T-helper 1 cell treated with Interleukin-12 subunit alpha and Interleukin-12 subunit beta and Interleukin-4 antibody, amounts not matched to agents 30 ng/mL and 1 ng/mL, for 36 hours (primary cell): ENCODE measurements around the gene TFR2. TPM values are rescaled to one million over a fixed set of nuclear protein-coding genes. Genes with fewer than 3 reads are reported as not detected.
"Not testable (repeated sequence)": the region's sequence is repeated elsewhere in the genome, so short reads cannot be mapped to it uniquely, and the experiment has no call there.

Source experiments
- intact Hi-C: fragments of 100-400 bp; cut with micrococcal nuclease; formaldehyde crosslinking; loops from one replicate; pipeline ENCODE4 v1.15.1; 2024
- total RNA-seq: library from RNA; stranded (reverse); gene quantifications from 2 replicates; pipeline ENCODE4 v1.2.3, GENCODE V29; 2022

TFR2 gene
- total RNA-seq, 1 donor from 2014 or later: 9.8 TPM

DNA sequence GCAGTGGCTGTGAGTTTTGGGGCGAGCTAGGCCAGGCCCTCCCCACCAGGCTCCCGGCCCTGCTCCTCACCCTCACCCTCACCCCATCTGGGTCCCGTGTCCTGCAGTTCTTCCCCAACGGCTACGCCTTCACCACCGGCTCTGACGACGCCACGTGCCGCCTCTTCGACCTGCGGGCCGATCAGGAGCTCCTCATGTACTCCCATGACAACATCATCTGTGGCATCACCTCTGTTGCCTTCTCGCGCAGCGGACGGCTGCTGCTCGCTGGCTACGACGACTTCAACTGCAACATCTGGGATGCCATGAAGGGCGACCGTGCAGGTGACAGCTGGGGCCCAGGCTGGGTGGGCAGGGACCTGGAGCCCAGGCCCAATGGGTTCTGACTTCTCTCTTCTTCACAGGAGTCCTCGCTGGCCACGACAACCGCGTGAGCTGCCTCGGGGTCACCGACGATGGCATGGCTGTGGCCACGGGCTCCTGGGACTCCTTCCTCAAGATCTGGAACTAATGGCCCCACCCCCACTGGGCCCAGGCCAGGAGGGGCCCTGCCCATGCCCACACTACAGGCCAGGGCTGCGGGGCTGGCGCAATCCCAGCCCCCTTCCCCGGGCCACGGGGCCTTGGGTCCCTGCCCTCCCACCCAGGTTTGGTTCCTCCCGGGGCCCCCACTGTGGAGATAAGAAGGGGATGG is 37.1 kb upstream of the TFR2 start:
- intact Hi-C loops: loop anchor here (10.0 kb wide), 2 partner anchors 554 to 594 kb away; partner anchors contain the start of genes COPS6, MBLAC1 and ZNF3

DNA sequence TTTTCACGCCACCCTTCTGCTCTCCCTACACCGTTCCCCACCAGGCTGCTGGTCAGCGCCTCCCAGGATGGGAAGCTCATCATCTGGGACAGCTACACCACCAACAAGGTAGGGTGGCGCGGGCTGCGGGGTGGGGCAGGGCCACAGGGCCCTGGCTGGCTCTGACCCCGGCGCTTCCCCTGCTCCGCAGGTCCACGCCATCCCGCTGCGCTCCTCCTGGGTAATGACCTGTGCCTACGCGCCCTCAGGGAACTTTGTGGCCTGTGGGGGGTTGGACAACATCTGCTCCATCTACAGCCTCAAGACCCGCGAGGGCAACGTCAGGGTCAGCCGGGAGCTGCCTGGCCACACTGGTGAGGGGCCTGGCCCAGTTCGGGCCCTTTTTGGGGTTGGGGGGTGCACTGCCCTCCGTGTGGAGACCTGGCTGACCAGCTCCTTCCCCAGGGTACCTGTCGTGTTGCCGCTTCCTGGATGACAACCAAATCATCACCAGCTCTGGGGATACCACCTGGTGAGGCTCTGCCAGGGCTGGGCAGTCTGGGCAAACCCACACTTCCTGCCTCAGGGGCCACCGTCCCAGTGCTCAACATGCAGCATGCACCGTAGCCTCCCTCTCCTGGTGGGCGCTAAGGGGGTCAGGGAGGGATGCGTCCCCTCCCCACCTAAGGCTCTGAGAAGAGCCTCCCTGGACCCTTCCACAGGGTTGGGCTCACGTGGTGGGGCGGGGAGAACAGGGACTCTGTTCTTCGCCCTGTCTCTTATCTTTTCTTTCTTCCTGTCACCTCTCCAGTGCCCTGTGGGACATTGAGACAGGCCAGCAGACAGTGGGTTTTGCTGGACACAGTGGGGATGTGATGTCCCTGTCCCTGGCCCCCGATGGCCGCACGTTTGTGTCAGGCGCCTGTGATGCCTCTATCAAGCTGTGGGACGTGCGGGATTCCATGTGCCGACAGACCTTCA is 36.2 kb upstream of the TFR2 start:
- intact Hi-C loops: loop anchor here (10.0 kb wide), 2 partner anchors 553 to 593 kb away; partner anchors contain the start of genes COPS6, MBLAC1 and ZNF3

DNA sequence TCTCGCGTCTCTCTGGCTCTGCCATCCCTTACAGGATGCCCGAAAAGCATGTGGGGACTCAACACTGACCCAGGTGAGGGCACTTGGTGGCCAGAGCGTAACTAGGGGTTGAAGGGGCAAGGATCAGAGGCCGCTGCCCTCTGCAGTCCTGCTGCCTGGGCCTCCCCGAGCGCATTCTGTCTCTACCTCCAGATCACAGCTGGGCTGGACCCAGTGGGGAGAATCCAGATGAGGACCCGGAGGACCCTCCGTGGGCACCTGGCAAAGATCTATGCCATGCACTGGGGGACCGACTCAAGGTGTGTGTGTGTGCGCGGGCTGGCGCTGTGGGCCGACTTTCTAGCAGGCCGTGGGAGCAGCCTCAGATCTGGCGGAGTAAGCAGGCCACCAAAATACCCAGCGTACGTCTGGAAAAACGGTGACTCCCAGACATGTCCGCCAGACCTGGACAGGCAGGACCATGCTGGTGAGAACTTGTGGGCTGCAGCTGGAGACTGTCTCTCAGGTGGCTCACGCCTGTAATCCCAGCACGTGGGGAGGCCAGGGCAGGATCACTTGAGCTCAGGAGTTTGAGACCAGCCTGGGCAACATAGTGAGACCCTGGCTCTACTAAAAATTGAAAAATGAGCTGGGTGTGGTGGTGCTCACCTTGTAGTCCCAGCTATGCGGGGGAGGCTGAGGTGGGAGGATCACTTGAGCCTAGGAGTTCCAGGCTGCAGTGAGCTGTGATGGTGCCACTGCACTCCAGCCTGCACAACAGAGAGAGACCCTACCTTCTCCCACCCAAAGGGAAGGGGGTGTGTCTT is 35.4 kb upstream of the TFR2 start:
- intact Hi-C loops: loop anchor here (10.0 kb wide), 2 partner anchors 552 to 592 kb away; partner anchors contain the start of genes COPS6, MBLAC1 and ZNF3

DNA sequence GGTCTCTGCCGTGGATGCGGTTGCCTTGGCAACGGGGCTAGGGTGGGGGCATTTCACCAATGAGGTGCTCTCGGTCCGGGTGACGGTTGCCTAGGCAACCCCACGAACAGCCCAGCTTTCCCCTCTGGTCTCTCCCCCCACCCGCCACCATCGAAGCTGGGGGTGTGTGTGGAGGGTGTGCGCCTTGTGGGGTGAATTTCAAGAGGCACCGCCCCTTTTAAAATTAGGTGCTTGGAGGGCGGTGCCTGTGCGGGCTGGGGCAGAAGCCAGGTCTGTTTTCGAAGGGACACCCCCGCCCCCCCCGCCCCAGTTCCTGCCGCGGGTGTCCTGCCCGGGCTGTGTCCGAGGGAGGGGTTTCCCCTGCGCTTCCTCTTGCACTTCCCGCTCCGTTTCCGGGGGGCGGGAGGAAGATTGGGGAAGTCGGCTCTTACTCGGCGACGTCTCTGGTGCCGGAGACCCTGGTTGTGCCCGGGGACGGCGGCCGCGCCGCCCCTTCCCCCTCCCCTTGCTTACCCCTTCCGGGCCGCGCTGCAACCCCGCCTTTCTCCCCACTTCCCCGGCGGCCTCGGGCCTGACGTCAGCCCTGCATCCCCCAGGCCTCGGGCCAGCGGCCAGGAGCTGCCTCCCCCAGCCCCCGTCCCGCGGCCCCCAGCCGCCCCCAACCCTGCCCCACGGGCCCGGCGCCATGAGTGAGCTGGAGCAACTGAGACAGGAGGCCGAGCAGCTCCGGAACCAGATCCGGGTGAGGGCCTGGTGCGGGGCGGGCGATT is 34.4 kb upstream of the TFR2 start:
- intact Hi-C loops: loop anchor here (10.0 kb wide), 2 partner anchors 551 to 591 kb away; partner anchors contain the start of genes COPS6, MBLAC1 and ZNF3

DNA sequence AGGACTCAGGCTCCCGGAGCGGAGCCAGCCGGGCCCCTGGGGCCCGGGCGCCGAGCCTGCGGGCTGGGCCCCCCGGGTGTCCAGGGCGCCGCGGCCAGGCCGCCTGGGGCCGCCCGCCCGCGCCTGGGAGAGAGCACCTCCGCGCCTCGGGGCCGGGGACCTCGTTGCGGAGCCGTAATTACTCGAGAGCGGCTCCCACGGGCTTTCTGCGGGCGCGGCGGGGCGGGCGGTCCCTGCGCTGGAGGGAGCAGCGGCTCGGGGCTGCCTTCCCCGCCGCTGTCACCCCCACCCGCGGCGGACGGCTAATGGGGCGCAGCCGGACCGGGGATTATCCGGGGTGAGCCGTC is 33.7 kb upstream of the TFR2 start:
- intact Hi-C loops: loop anchor here (10.0 kb wide), 2 partner anchors 550 to 590 kb away; partner anchors contain the start of genes COPS6, MBLAC1 and ZNF3

DNA sequence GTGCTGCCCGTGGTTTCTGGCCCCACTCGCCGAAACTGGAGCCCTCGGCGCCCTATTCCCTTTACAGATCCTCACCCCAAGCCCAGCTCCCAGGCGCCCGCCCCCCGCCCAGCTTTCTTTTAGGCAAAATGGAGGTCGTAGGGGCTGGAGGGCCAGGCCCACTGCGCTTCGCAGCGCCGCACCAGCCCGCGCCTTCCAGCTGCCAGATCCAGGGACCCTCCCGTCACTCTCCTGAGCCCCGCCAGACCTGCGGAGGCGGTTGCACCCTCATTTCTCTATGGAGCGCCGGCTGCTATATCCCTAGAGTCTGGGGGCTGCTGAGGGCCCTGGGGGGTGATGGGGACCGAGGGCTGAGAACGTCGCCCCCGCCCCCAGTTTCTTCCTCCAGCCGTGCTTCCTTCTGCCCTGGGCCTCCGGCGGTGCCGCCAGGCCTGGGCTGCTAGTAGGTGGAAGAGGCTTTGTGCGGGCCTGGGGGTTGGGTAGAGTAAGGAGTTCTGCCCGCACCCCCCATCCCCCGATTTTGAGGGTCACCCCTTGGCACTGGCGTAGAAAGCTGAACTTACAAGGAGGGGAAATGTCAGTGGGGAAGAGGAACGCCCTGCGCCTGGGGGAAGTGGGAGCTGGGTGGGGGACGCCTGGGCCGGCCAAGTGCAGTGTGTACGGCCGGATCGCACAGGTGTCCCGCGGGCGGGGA is 33.2 kb upstream of the TFR2 start:
- intact Hi-C loops: loop anchor here (10.0 kb wide), 2 partner anchors 550 to 590 kb away; partner anchors contain the start of genes COPS6, MBLAC1 and ZNF3

DNA sequence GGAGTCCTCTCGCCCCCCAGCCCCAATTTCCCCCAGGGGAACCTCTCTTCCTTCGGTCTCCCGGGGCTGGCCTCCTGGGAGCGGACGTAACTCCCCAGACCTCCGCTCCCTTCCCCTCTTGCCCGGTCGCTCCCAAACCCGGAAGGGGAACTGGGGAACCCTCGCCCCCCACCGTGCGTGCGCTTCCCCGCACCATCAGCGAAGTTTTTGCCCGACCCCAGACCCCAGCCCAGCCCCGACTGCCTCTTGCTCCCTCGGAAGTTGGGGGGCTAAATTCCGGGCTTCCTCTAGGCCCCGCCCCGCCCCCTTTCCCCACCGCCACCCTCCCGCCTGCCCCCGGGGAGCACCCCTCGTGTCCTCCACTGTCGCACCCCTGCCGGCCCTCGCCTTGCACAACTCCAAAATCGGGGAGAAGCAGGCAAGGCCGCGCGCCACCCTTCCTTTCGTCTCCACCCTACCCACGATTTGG is 32.6 kb upstream of the TFR2 start:
- intact Hi-C loops: loop anchor here (1.0 to 10.0 kb wide), 13 partner anchors 17 to 589 kb away; partner anchors contain the start of genes ACTL6B, COPS6, FBXO24 and LRCH4

DNA sequence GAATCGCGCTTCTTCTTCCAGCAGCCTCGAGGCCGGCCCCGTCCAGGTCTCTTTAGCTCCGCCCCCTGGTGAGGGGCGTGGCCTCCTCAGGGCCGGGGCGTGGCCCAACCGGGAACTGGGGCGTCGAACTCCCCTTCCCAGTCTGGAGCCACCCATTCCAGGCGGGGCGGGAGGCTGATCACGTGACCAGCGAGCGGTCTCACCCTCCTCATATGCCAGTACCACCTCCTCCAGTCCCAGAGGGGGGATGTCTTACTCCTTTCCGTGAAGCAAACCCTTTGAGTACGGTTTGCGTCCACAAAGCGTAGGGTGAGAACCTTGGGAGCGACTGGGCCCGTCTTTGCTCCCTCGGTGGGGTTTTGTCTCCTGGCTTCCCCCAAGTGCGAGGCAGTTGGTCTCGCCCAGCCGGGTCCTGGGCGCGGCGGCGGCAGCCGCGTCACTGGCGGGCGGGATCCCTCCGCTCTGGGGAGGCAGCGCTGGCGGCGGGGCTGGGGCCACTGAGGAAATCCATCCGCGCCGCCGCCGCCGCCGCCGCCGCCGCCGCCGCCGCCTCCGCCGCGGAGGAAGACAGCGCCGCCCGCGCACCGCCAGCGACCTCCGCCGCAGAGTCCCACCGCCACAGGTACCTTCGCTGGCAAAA is 32.1 kb upstream of the TFR2 start, which contains the start of gene GNB2:
GNB2 (plus strand) TSS at position 439 of the 640 bp plus-strand sequence. CDS start 2,526 bp downstream, outside the sequence.
- intact Hi-C loops: loop anchor here (1.0 to 10.0 kb wide), 13 partner anchors 17 to 589 kb away; partner anchors contain the start of genes ACTL6B, COPS6, FBXO24 and LRCH4

DNA sequence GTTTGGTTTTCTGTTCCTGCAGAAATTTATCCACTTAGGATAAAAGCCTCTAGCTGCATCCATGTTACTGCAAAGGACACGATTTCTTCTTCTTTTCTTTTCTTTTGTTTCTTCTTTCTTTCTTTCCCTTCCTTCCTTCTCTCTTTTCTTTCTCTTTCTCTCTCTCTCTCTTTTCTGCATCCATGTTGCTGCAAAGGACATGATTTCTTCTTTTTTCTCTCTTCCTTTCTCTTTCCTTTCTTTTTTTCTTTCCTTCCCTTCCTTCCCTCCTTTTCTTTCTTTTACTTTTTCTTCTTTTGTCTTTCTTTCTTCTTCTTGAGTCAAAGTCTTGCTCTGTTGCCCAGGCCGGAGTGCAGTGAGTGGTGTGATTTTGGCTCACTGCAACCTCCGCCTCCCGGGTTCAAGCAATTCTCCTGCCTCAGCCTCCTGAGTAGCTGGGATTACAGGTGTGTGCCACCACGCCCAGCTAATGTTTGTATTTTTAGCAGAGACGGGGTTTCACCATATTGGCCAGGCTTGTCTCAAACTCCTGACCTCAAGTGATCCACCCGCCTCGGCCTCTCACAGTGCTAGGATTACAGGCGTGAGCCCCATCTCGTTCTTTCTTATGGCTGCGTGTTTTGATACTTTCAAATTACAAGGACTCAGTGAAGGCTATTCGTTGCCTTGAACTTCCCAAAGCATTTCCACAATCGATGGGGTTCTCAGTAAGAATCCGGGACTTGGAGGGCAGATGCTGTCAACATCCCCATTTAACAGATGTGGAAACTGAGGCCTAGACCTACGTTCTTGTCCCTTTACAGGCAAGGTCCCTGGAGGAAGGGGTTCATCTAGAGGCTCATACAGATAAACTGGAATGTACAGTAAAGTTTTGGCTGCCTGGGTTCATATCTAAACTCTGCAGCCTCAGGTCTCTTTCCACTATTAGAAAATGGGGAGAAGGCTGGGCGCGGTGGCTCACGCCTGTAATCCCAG is 30.3 kb upstream of the TFR2 start:
- intact Hi-C loops: loop anchor here (10.0 kb wide), 2 partner anchors 547 to 587 kb away; partner anchors contain the start of genes COPS6, MBLAC1 and ZNF3

DNA sequence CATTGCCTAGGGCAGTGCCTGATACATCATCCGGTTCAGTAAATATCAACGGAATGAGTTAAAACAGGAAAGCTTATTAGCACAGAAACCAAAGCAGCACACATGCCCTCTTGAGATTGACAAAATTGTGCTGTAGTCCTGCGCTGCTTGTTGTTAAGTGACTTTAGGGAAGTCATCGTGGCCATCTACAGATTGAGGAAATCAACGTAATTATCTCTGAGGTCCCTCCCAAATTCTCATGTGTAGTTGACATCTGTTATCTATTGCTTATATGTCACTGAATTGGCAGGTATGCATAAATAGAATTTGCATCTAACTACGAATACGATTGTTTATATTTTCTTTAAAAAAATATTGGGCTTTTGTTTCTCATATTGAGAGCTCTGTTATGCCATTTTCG is 28.7 kb upstream of the TFR2 start:
- intact Hi-C loops: loop anchor here (10.0 kb wide), 2 partner anchors 545 to 585 kb away; partner anchors contain the start of genes COPS6, MBLAC1 and ZNF3

DNA sequence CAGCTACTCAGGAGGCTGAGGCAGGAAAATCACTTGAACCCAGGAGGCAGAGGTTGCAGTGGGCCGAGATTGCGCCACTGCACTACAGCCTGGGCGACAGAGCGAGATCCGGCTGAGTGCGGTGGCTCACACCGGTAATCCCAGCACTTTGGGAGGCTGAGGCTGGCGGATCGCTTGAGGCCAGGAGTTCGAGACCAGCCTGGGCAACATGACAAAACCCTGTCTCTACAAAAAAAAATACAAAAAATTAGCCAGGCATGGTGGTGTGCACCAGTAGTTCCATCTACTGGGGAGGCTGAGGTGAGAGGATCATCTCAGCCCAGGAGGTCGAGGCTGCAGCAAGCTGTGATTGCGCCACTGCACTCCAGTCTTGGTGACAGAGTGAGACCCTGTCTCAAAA is 27.8 kb upstream of the TFR2 start:
- intact Hi-C loops: not testable (repeated sequence)

DNA sequence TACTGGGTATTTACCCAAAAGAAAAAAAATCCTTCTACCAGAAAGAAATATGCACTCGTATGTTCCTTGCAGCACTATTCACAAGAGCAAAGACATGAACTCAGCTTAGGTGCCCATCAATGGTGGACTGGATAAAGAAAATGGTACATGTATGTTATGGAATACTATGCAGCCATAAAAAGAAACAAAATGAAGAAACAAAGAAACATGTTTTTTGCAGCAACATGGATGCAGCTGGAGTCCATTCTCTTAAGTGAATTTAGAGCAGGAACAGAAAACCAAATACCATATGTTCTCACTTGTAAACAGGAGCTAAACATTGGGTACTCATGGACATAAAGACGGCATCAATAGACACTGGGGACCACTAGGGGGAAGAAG is 26.7 kb upstream of the TFR2 start:
- intact Hi-C loops: no loop called here

DNA sequence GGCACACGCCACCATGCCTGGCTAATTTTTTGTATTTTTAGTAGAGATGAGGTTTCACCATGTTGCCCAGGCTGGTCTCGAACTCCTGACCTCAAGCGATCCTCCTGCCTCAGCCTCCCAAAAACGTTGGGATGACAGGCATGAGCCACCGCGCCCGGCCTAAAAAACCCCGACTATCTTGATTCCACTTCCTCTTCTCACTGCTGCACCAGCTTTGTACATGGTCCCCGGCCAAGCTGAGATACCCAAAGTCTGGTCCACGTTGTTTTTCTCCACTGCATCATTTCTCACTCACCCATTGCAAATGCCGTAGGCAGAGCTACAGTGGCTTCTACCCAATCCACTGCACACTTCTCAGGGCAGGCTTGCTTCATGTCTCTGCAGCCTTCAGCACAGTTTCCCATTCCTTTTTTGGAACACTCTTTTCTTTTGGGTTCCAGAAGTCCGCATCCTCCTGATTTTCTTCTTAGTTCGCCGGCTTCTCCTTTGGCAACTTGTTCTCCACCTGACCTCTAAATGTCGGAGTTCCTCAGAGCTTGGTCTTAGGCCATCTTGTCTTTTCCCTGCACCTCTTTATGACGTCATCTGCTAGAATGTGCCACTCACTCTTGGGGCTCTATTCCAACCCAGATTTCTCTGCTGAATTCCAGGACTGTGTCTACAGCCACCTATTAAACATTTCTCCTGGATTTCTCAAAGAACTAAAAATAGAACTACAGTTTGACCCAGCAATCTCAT is 26.1 kb upstream of the TFR2 start:
- intact Hi-C loops: no loop called here

DNA sequence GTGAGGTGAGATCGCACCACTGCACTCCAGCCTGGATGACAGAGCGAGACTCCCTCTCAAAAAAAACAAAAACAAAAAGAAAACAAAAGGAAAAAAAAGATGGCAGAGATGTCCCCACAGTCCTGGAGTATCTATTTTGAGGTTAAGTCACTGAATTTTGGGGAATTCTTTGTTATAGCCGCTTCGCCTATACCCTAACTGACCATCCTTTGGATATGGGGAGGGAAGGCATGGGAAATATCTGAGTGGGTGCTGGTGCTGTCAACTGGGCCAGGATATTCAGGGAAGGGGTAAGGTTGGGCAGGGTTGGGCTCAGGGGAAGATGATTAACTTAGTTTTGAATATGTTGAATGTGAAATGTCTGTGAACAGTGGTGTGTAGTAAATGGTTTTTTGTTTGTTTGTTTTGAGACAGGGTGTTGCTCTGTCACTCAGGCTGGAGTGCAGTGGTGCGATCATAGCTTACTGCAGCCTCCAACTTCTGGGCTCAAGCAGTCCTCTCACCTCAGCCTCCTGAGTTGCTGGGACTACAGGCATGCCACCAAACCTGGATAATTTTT is 23.9 kb upstream of the TFR2 start:
- intact Hi-C loops: no loop called here

DNA sequence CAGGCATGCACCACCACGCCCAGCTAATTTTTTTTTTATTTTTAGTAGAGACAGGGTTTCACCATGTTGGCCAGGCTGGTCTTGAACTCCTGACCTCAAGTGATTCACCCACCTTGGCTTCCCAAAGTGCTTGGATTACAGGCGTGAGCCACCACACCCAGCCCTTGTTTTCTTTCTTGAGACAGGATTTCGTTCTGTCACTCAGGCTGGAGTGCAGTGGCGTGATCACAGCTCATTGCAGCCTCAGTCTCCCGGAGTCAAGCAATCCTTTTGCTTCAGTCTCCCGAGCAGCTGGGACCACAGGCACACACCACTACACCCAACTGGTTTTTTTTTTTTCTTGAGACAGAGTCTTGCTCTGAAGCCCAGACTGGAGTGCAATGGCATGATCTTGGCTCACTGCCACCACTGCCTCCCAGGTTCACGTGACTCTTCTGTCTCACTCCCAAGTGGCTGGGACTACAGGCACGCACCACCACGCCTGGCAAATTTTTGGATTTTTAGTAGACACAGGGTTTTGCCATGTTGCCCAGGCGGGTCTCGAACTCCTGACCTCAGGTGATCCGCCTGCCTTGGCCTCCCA is 20.9 kb upstream of the TFR2 start:
- intact Hi-C loops: not testable (repeated sequence)
